Endodermal cell (in vitro differentiated cells): ENCODE results near the gene AJAP1. TPM values are rescaled to one million over a fixed set of nuclear protein-coding genes. Genes with fewer than 3 reads are reported as not detected.

Experiments used
- DNase-seq: peaks from one replicate; pipeline ENCODE4 v3.0.0-alpha.2; 2017
- H3K27ac ChIP-seq: 2 replicates; pipeline ENCODE4 v1.5.1; 2013; ENCODE audit warnings: mild to moderate bottlenecking, low read depth, low read length, moderate library complexity
- H3K27me3 ChIP-seq: 2 replicates; pipeline ENCODE4 v1.6.1; 2013; ENCODE audit warnings: mild to moderate bottlenecking, low read length, moderate library complexity; ENCODE audit not compliant: insufficient read depth, control insufficient read depth, poor library complexity, severe bottlenecking
- H3K36me3 ChIP-seq: 2 replicates; pipeline ENCODE4 v1.7.0; 2013; ENCODE audit warnings: mild to moderate bottlenecking, low read length, moderate library complexity; ENCODE audit not compliant: control insufficient read depth, insufficient read depth
- H3K4me1 ChIP-seq: one replicate; pipeline ENCODE4 v1.7.0; 2013; ENCODE audit warnings: low read length; ENCODE audit not compliant: control insufficient read depth, insufficient read depth
- H3K4me3 ChIP-seq: 2 replicates; pipeline ENCODE4 v1.5.1; 2013; ENCODE audit warnings: mild to moderate bottlenecking, low read length, moderate library complexity
- H3K9ac ChIP-seq: 2 replicates; pipeline ENCODE4 v1.6.1; 2013; ENCODE audit warnings: mild to moderate bottlenecking, low read length, moderate library complexity; ENCODE audit not compliant: poor library complexity, severe bottlenecking; ENCODE audit errors: extremely low read depth
- H3K9me3 ChIP-seq: 2 replicates; pipeline ENCODE4 v1.6.1; 2013; ENCODE audit warnings: mild to moderate bottlenecking, low read length, moderate library complexity; ENCODE audit not compliant: control insufficient read depth
- H3K27ac Mint-ChIP-seq: 2 replicates; pipeline ENCODE4 v1.8.0; 2020; ENCODE audit warnings: mixed read lengths
- H3K27me3 Mint-ChIP-seq: 2 replicates; pipeline ENCODE4 v1.8.0; 2021; ENCODE audit warnings: mild to moderate bottlenecking, mixed read lengths; ENCODE audit not compliant: insufficient read depth
- H3K36me3 Mint-ChIP-seq: 2 replicates; pipeline ENCODE4 v1.8.0; 2020; ENCODE audit warnings: low read depth, mixed read lengths
- H3K4me1 Mint-ChIP-seq: 2 replicates; pipeline ENCODE4 v1.8.0; 2020; ENCODE audit warnings: mixed read lengths
- H3K4me3 Mint-ChIP-seq: 2 replicates; pipeline ENCODE4 v1.8.0; 2020; ENCODE audit warnings: mild to moderate bottlenecking, moderate library complexity, mixed read lengths
- H3K9me3 Mint-ChIP-seq: 2 replicates; pipeline ENCODE4 v1.8.0; 2020; ENCODE audit warnings: mild to moderate bottlenecking, mixed read lengths
- CTCF ChIP-seq: fragments of 200-600 bp; sonication (generic); conservative IDR thresholded peaks from 2 replicates; pipeline ENCODE4 v1.5.0; 2021; ENCODE audit warnings: antibody characterized with exemption, mild to moderate bottlenecking
- WGBS, 2 experiments: methylation state at CpG; one replicate each; pipeline versions ENCODE4 v1.1.5 to v1.1.7; 2013; ENCODE audit warnings: missing lambda C conversion rate in 2 of 2, mixed read lengths in 1 of 2; ENCODE audit not compliant: insufficient coverage in 1 of 2, insufficient read length in 1 of 2; 5-methylcytosine and 5-hydroxymethylcytosine counted together
- total RNA-seq, 2 donors: library from RNA; stranded (reverse); fragmentation: NEBNext Ultra II Directional in 1 of 2; extraction: Animal tissue kit (Norgen Biotek cat#: 25700) in 1 of 2; gene quantifications; 2 replicates in 1 of 2; 3 replicates in 1 of 2; pipeline ENCODE4 v1.2.1, GENCODE V29; 2021

The AJAP1 gene
- total RNA-seq, 2 donors from 2014 or later = 19.4 to 22.1 TPM

GRCh38 chr1:4729090-4729471, 74.7 kb downstream of the AJAP1 start:
- H3K9ac ChIP-seq = no peak overlapping the region
- peaks cover 3% of the 10 kb centered on the region for H3K27me3 Mint-ChIP-seq
- H3K27ac ChIP-seq = no peak overlapping the region
- DNase-seq = no peak
- no peak for TF ChIP-seq CTCF
- H3K27me3 ChIP-seq = no peaks in the 10 kb centered on the region
- H3K4me1 ChIP-seq = no peaks in the 10 kb centered on the region
- peaks cover 15% of the 10 kb centered on the region for H3K4me1 Mint-ChIP-seq
- no peak overlapping the region for H3K27ac Mint-ChIP-seq
- no peak overlapping the region for H3K4me3 ChIP-seq
- H3K4me3 Mint-ChIP-seq = no peak overlapping the region
- no peaks in the 10 kb centered on the region for H3K9me3 ChIP-seq
- peaks cover 17% of the 10 kb centered on the region for H3K36me3 ChIP-seq
- peaks cover 10% of the 10 kb centered on the region for H3K36me3 Mint-ChIP-seq
- 90 to 100% methylated on average over 9 to 12 of the region's 12 CpGs for WGBS, 2 experiments
- H3K9me3 Mint-ChIP-seq = no peaks in the 10 kb centered on the region

- Mint-ChIP-seq H3K36me3 (peaks cover 10% of the 10 kb centered on the region), H3K9me3 (no peaks in the 10 kb centered on the region)
- WGBS, 2 experiments = 90 to 92% methylated on average over 2 to 12 of the region's 12 CpGs
Measured at GRCh38 chr1:4730078-4730477, 75.7 kb downstream of the AJAP1 start.

DNA sequence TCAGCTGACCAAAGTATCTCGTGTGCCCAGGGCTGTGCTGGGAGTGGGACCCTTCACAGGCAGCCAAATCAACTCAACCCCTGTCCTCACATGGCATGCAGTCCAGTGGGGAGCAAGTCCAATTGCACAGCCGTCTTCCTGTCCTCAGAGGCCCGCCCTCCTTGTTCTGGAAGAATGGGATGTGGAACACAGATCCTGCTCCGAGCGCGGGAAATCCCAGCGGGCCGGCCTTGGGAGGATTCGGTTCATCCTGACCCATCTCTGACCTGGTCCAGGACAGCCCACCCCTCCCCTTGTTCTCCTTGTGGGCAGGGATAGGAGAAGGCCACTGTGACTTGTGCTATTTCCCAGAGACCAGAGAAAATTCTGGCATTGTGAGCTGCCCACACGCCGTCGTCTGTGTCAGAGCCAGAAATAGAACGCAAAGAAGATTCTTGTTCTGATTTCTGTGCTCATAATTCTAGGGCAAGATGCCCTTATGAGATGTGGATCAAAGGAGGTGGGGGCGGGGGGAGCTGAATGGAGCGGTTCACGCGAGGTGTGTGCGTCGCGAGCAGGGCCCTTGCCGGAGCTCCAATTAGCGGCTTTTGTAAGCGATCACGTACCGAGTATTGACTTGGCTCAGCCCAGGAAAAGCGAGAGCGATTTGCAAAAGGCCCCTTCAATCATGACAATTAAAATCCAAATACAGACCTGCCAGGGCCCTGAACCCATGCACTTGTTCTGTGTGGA, 79.2 kb downstream of the AJAP1 start:
- H3K9ac ChIP-seq = no peak overlapping the region
- no peak for DNase-seq
- WGBS, 2 experiments = 91 to 96% methylated on average over 15 to 27 of the region's 27 CpGs
- no peaks in the 10 kb centered on the region for H3K27me3 ChIP-seq
- peaks cover 28% of the 10 kb centered on the region for H3K36me3 ChIP-seq
- no peak for TF ChIP-seq CTCF
- Mint-ChIP-seq H3K36me3 (peaks cover 13% of the 10 kb centered on the region), H3K9me3 (peaks cover 7% of the 10 kb centered on the region), H3K4me1 (peaks cover 22% of the 10 kb centered on the region), H3K27me3 (peaks cover 2% of the 10 kb centered on the region), H3K4me3 (no peak overlapping the region), H3K27ac (no peak overlapping the region)
- H3K27ac ChIP-seq = no peak overlapping the region
- H3K9me3 ChIP-seq = peaks cover 11% of the 10 kb centered on the region
- no peak overlapping the region for H3K4me3 ChIP-seq
- no peaks in the 10 kb centered on the region for H3K4me1 ChIP-seq

More at GRCh38 chr1:4730078-4730477, 75.7 kb downstream of the AJAP1 start:
- DNase-seq = no peak
- Mint-ChIP-seq H3K27ac (peak overlapping the region; percentile 38), H3K4me1 (peaks cover 15% of the 10 kb centered on the region), H3K4me3 (no peak overlapping the region), H3K27me3 (no peaks in the 10 kb centered on the region)
- H3K4me1 ChIP-seq = no peaks in the 10 kb centered on the region
- H3K9ac ChIP-seq = no peak overlapping the region
- no peak overlapping the region for H3K27ac ChIP-seq
- no peaks in the 10 kb centered on the region for H3K27me3 ChIP-seq
- no peaks in the 10 kb centered on the region for H3K9me3 ChIP-seq
- no peak for TF ChIP-seq CTCF
- peaks cover 17% of the 10 kb centered on the region for H3K36me3 ChIP-seq
- H3K4me3 ChIP-seq = no peak overlapping the region
